Endothelial cell of coronary artery (primary cell): ENCODE data around the gene F2R. TPM values are rescaled to one million over a fixed set of nuclear protein-coding genes. Genes with fewer than 3 reads are reported as not detected.

ENCODE experiments used
- total RNA-seq: library from RNA; depleted of rRNA; stranded (reverse); fragments of >200 nt; gene quantifications from 2 replicates; pipeline ENCODE4 v1.2.3, GENCODE V29; 2014

The F2R gene
- 113 and 122 TPM in 2 replicates for total RNA-seq

GRCh38 chr5:76715736-76716455 lies at the start of gene F2R:
TSS of gene F2R (plus strand) at chr5:76716126. CDS start at chr5:76716308, 182 bp downstream.

Other genes starting within 250 kb of the F2R start
- 1.1 and 1.6 TPM in 2 replicates for gene F2RL2, start 92.7 kb upstream of the F2R start, total RNA-seq
- gene F2RL1, start 102.9 kb downstream of the F2R start, total RNA-seq: 19.3 and 64.2 TPM in 2 replicates
- not detected in 2 replicates for gene S100Z, start 133.9 kb downstream of the F2R start, total RNA-seq
- gene CRHBP, start 236.9 kb downstream of the F2R start, total RNA-seq: under 0.01 and 3.1 TPM in 2 replicates